HG02970 (cell line): ENCODE results near the gene KRTAP25-1.

Experiments used
- ATAC-seq: cut with Tn5 transposase; IDR thresholded peaks from one replicate; pipeline ENCODE4 v1.9.1; 2021; ENCODE audit warnings: mild to moderate bottlenecking, moderate library complexity, moderate number of reproducible peaks; ENCODE audit not compliant: unreplicated experiment, low FRiP score

Gene KRTAP25-1

GRCh38 chr21:30289215-30289614, at the start of gene KRTAP25-1:
KRTAP25-1 (minus strand) TSS chr21:30289514; CDS start chr21:30289490, 24 bp downstream.
- ATAC-seq: no peak

- ATAC-seq: no peak
Observed at GRCh38 chr21:30338717-30339116, 49.4 kb upstream of the KRTAP25-1 start.

- ATAC-seq: no peak
Observed at GRCh38 chr21:30337772-30338171, 48.5 kb upstream of the KRTAP25-1 start.

GRCh38 chr21:30337276-30337744, 48.0 kb upstream of the KRTAP25-1 start, which contains the start of gene KRTAP27-1:
KRTAP27-1 (minus strand) TSS chr21:30337694; CDS start chr21:30337668, 26 bp downstream.
- ATAC-seq: no peak

GRCh38 chr21:30336596-30336995, 47.3 kb upstream of the KRTAP25-1 start:
- ATAC-seq: no peak

GRCh38 chr21:30333736-30334135, 44.4 kb upstream of the KRTAP25-1 start:
- ATAC-seq: no peak

- ATAC-seq: no peak
Observed at GRCh38 chr21:30332681-30333080, 43.4 kb upstream of the KRTAP25-1 start.

GRCh38 chr21:30329203-30329875, 40.0 kb upstream of the KRTAP25-1 start:
- ATAC-seq: no peak

GRCh38 chr21:30326390-30326789, 37.1 kb upstream of the KRTAP25-1 start:
- no peak for ATAC-seq

- no peak for ATAC-seq
Observed at GRCh38 chr21:30320215-30320614, 30.9 kb upstream of the KRTAP25-1 start, which contains the start of gene KRTAP26-1. KRTAP26-1 (minus strand) TSS chr21:30320315; CDS start chr21:30320035, 280 bp downstream.

GRCh38 chr21:30315701-30316100, 26.4 kb upstream of the KRTAP25-1 start:
- no peak for ATAC-seq

- ATAC-seq: no peak
Observed at GRCh38 chr21:30306884-30307283, 17.6 kb upstream of the KRTAP25-1 start.

- no peak for ATAC-seq
Observed at GRCh38 chr21:30305136-30305535, 15.8 kb upstream of the KRTAP25-1 start.

GRCh38 chr21:30282850-30283249, 6.5 kb downstream of the KRTAP25-1 start, which contains the start of gene KRTAP24-1:
KRTAP24-1 (minus strand) TSS chr21:30282950; CDS start chr21:30282932, 18 bp downstream.
- no peak for ATAC-seq

- ATAC-seq: no peak
Observed at GRCh38 chr21:30271611-30272010, 17.7 kb downstream of the KRTAP25-1 start.

- no peak for ATAC-seq
Observed at GRCh38 chr21:30271156-30271555, 18.2 kb downstream of the KRTAP25-1 start.

GRCh38 chr21:30269803-30270530, 19.3 kb downstream of the KRTAP25-1 start:
- no peak for ATAC-seq

GRCh38 chr21:30268608-30269197, 20.6 kb downstream of the KRTAP25-1 start:
- no peak for ATAC-seq

- no peak for ATAC-seq
Observed at GRCh38 chr21:30257773-30258172, 31.5 kb downstream of the KRTAP25-1 start.

GRCh38 chr21:30256100-30256499, 33.2 kb downstream of the KRTAP25-1 start:
- ATAC-seq: no peak

GRCh38 chr21:30255679-30256078, 33.6 kb downstream of the KRTAP25-1 start:
- ATAC-seq: no peak
